Measurements from ENCODE around the gene CEP128.

Gene CEP128

GRCh38 chr14:80538633-80539375 is 402.7 kb downstream of the CEP128 start:
- DNase-seq (ENCODE audit: low read depth) = no peak
- H3K4me3 ChIP-seq (ENCODE audit: low read depth, low read length) = no peak overlapping the region

- H3K4me3 ChIP-seq (ENCODE audit: low read depth, low read length) = no peak overlapping the region
- no peak for DNase-seq (ENCODE audit: low read depth)
Observed at GRCh38 chr14:80537626-80538025, 403.9 kb downstream of the CEP128 start.

- H3K4me3 ChIP-seq (ENCODE audit: low read depth, low read length) = no peak overlapping the region
- DNase-seq (ENCODE audit: low read depth) = no peak
Observed at GRCh38 chr14:80536456-80536855, 405.1 kb downstream of the CEP128 start.

- no peak overlapping the region for H3K4me3 ChIP-seq (ENCODE audit: low read depth, low read length)
- no peak for DNase-seq (ENCODE audit: low read depth)
Observed at GRCh38 chr14:80535171-80535570, 406.4 kb downstream of the CEP128 start.

GRCh38 chr14:80523518-80524117 is 417.9 kb downstream of the CEP128 start:
- no peak for DNase-seq (ENCODE audit: low read depth)
- no peak overlapping the region for H3K4me3 ChIP-seq (ENCODE audit: low read depth, low read length)

- peak; percentile 19 for DNase-seq (ENCODE audit: low read depth)
- H3K4me3 ChIP-seq (ENCODE audit: low read depth, low read length) = no peak overlapping the region
Observed at GRCh38 chr14:80522936-80523335, 418.6 kb downstream of the CEP128 start.

GRCh38 chr14:80522411-80522810 is 419.1 kb downstream of the CEP128 start:
- no peak for DNase-seq (ENCODE audit: low read depth)
- no peak overlapping the region for H3K4me3 ChIP-seq (ENCODE audit: low read depth, low read length)

GRCh38 chr14:80521456-80521855 is 420.1 kb downstream of the CEP128 start:
- no peak for DNase-seq (ENCODE audit: low read depth)

GRCh38 chr14:80519002-80519401 is 422.5 kb downstream of the CEP128 start:
- DNase-seq (ENCODE audit: low read depth) = no peak
- H3K4me3 ChIP-seq (ENCODE audit: low read depth, low read length) = no peak overlapping the region

More at GRCh38 chr14:80521456-80521855, 420.1 kb downstream of the CEP128 start:
- no peak overlapping the region for H3K4me3 ChIP-seq (ENCODE audit: low read depth, low read length)

- DNase-seq (ENCODE audit: low read depth) = no peak
Observed at GRCh38 chr14:80518173-80518572, 423.4 kb downstream of the CEP128 start.

GRCh38 chr14:80507292-80507869 is 434.2 kb downstream of the CEP128 start:
- H3K4me3 ChIP-seq (ENCODE audit: low read depth, low read length) = no peak overlapping the region
- DNase-seq (ENCODE audit: low read depth) = no peak

More at GRCh38 chr14:80518173-80518572, 423.4 kb downstream of the CEP128 start:
- no peak overlapping the region for H3K4me3 ChIP-seq (ENCODE audit: low read depth, low read length)

GRCh38 chr14:80504781-80505180 is 436.8 kb downstream of the CEP128 start:
- DNase-seq (ENCODE audit: low read depth) = no peak
- H3K4me3 ChIP-seq (ENCODE audit: low read depth, low read length) = no peak overlapping the region

GRCh38 chr14:80498533-80498932 is 443.0 kb downstream of the CEP128 start:
- DNase-seq (ENCODE audit: low read depth) = no peak
- H3K4me3 ChIP-seq (ENCODE audit: low read depth, low read length) = no peak overlapping the region

GRCh38 chr14:80496090-80496489 is 445.4 kb downstream of the CEP128 start:
- H3K4me3 ChIP-seq (ENCODE audit: low read depth, low read length) = no peak overlapping the region
- no peak for DNase-seq (ENCODE audit: low read depth)

GRCh38 chr14:80494769-80495168 is 446.8 kb downstream of the CEP128 start:
- H3K4me3 ChIP-seq (ENCODE audit: low read depth, low read length) = no peak overlapping the region
- no peak for DNase-seq (ENCODE audit: low read depth)

GRCh38 chr14:80493620-80494019 is 447.9 kb downstream of the CEP128 start:
- H3K4me3 ChIP-seq (ENCODE audit: low read depth, low read length) = no peak overlapping the region
- DNase-seq (ENCODE audit: low read depth) = no peak

GRCh38 chr14:80491650-80492049 is 449.9 kb downstream of the CEP128 start:
- no peak for DNase-seq (ENCODE audit: low read depth)
- H3K4me3 ChIP-seq (ENCODE audit: low read depth, low read length) = no peak overlapping the region

GRCh38 chr14:80491131-80491530 is 450.4 kb downstream of the CEP128 start:
- peak; percentile 47 for DNase-seq (ENCODE audit: low read depth)
- no peak overlapping the region for H3K4me3 ChIP-seq (ENCODE audit: low read depth, low read length)

- DNase-seq (ENCODE audit: low read depth) = no peak
- no peak overlapping the region for H3K4me3 ChIP-seq (ENCODE audit: low read depth, low read length)
Observed at GRCh38 chr14:80489513-80489912, 452.0 kb downstream of the CEP128 start.

GRCh38 chr14:80485764-80486163 is 455.8 kb downstream of the CEP128 start:
- no peak for DNase-seq (ENCODE audit: low read depth)
- no peak overlapping the region for H3K4me3 ChIP-seq (ENCODE audit: low read depth, low read length)

- H3K4me3 ChIP-seq (ENCODE audit: low read depth, low read length) = no peak overlapping the region
- no peak for DNase-seq (ENCODE audit: low read depth)
Observed at GRCh38 chr14:80483331-80483730, 458.2 kb downstream of the CEP128 start.

Data from skeletal muscle cell (primary cell).